HG03039 (cell line): ENCODE measurements around the gene ACP4.

Source experiments
- ATAC-seq: cut with Tn5 transposase; IDR thresholded peaks from one replicate; pipeline ENCODE4 v1.9.1; 2021; ENCODE audit warnings: mild to moderate bottlenecking, moderate library complexity; ENCODE audit not compliant: unreplicated experiment

ACP4 gene

GRCh38 chr19:50839712-50840655, 49.8 kb downstream of the ACP4 start:
- no peak for ATAC-seq

GRCh38 chr19:50842130-50842529, 51.9 kb downstream of the ACP4 start:
- ATAC-seq = no peak

- ATAC-seq = no peak
These were observed 53.0 kb downstream of the ACP4 start for GRCh38 chr19:50843205-50843604.

- ATAC-seq = no peak
These were observed 53.5 kb downstream of the ACP4 start for GRCh38 chr19:50843701-50844221.

- ATAC-seq = no peak
These were observed 54.2 kb downstream of the ACP4 start for GRCh38 chr19:50844296-50844935.
